ENCODE results near the gene APBA1.

GRCh38 chr9:69715825-69716224 lies 43.7 kb upstream of the APBA1 start:
- TF ChIP-seq GABPA (IDR thresholded peaks at IDR 0.05; ENCODE audit: low read depth) = no peak
- TF ChIP-seq CTCF (IDR thresholded peaks at IDR 0.05; ENCODE audit: insufficient read depth, low read length) = no peak
